KMS-11 (cell line): ENCODE results near the gene FARS2.

Source experiments
- H2AFZ ChIP-seq: fragments of 200-600 bp; sonication (generic); 2 replicates; pipeline ENCODE4 v1.6.1; 2016; ENCODE audit warnings: antibody characterized with exemption, mixed run types, low read depth
- H3K27ac ChIP-seq: fragments of 200-600 bp; sonication (generic); 2 replicates; pipeline ENCODE4 v1.6.1; 2016; ENCODE audit warnings: mild to moderate bottlenecking, mixed run types
- H3K27me3 ChIP-seq: fragments of 200-600 bp; sonication (generic); 2 replicates; pipeline ENCODE4 v1.6.1; 2017; ENCODE audit warnings: mild to moderate bottlenecking, low read depth, mixed run types, moderate library complexity; ENCODE audit not compliant: insufficient read depth
- H3K36me3 ChIP-seq: fragments of 200-600 bp; sonication (generic); 2 replicates; pipeline ENCODE4 v1.6.1; 2017; ENCODE audit warnings: mild to moderate bottlenecking, mixed run types; ENCODE audit not compliant: insufficient read depth
- H3K4me1 ChIP-seq: fragments of 200-600 bp; sonication (generic); 2 replicates; pipeline ENCODE4 v1.6.1; 2016; ENCODE audit warnings: mild to moderate bottlenecking, low read depth, mixed run types; ENCODE audit not compliant: poor library complexity, severe bottlenecking
- H3K4me2 ChIP-seq: fragments of 200-600 bp; sonication (generic); 2 replicates; pipeline ENCODE4 v1.7.0; 2016; ENCODE audit warnings: mild to moderate bottlenecking, mixed run types
- H3K4me3 ChIP-seq: fragments of 200-600 bp; sonication (generic); IDR thresholded peaks from 2 replicates; pipeline ENCODE4 v1.6.1; 2017; ENCODE audit warnings: low read depth, low read length, mixed read lengths; ENCODE audit not compliant: insufficient read depth
- H3K79me2 ChIP-seq: fragments of 200-600 bp; sonication (generic); 2 replicates; pipeline ENCODE4 v1.6.1; 2016; ENCODE audit warnings: low read depth, mixed run types; ENCODE audit not compliant: insufficient read depth
- H3K9ac ChIP-seq: fragments of 200-600 bp; sonication (generic); 2 replicates; pipeline ENCODE4 v1.6.1; 2016; ENCODE audit warnings: mild to moderate bottlenecking, mixed run types
- H4K20me1 ChIP-seq: fragments of 200-600 bp; sonication (generic); 2 replicates; pipeline ENCODE4 v1.6.1; 2016; ENCODE audit warnings: mild to moderate bottlenecking, mixed run types; ENCODE audit not compliant: insufficient read depth
- TF ChIP-seq, protein P1 (sequence below): fragments of 200-600 bp; sonication (generic); conservative IDR thresholded peaks from 2 replicates; pipeline ENCODE4 v1.6.1; 2017; ENCODE audit warnings: low read depth, mild to moderate bottlenecking, antibody characterized with exemption, low read length, moderate library complexity, mixed read lengths

Gene FARS2

DNA sequence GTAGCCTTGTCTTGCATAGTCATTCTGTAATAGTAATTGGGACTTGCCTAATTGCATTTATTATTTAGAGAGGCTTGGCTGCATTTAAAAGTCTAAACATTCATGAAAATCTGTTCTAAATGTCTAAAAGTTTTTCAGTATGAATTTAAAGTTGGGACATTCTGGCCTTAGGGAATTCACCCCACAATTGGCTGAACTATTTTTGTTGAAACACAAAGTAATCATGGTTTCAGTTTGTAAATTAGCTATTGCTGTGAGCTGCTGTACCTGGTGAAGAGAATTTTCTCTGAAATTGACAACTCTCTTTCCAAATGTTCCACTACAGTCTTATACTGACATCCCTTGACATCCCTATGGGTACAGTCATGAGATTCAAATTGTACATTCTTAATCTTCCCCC, 253.0 kb downstream of the FARS2 start:
- peaks cover 19% of the 10 kb centered on the region for H3K4me1 ChIP-seq
- no peak overlapping the region for H3K27ac ChIP-seq
- no peaks in the 10 kb centered on the region for H3K36me3 ChIP-seq
- no peaks in the 10 kb centered on the region for H3K27me3 ChIP-seq
- no peak overlapping the region for H2AFZ ChIP-seq
- H3K4me3 ChIP-seq, result no peak overlapping the region
- no peaks in the 10 kb centered on the region for H3K79me2 ChIP-seq
- TF ChIP-seq, protein P1, sequence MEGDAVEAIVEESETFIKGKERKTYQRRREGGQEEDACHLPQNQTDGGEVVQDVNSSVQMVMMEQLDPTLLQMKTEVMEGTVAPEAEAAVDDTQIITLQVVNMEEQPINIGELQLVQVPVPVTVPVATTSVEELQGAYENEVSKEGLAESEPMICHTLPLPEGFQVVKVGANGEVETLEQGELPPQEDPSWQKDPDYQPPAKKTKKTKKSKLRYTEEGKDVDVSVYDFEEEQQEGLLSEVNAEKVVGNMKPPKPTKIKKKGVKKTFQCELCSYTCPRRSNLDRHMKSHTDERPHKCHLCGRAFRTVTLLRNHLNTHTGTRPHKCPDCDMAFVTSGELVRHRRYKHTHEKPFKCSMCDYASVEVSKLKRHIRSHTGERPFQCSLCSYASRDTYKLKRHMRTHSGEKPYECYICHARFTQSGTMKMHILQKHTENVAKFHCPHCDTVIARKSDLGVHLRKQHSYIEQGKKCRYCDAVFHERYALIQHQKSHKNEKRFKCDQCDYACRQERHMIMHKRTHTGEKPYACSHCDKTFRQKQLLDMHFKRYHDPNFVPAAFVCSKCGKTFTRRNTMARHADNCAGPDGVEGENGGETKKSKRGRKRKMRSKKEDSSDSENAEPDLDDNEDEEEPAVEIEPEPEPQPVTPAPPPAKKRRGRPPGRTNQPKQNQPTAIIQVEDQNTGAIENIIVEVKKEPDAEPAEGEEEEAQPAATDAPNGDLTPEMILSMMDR, result no peak
- no peak overlapping the region for H3K4me2 ChIP-seq
- H4K20me1 ChIP-seq, result no peaks in the 10 kb centered on the region
- no peak overlapping the region for H3K9ac ChIP-seq

DNA sequence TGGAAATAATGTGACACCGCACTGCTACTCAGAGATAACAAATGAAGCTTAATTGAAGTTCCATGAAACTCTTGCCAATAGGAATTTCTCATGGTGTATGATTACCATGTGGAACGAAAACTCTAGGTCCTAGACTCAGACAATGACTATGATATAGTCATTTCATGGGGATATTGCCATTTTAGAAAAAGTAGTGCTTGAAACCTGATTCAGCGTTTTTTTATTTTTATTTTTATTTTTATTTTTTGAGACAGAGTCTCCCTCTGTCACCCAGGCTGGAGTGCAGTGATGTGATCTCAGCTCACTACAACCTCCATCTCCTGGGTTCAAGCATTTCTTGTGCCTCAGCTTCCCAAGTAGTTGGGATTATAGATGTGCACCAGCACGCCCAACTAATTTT, 253.9 kb downstream of the FARS2 start:
- H4K20me1 ChIP-seq, result no peaks in the 10 kb centered on the region

DNA sequence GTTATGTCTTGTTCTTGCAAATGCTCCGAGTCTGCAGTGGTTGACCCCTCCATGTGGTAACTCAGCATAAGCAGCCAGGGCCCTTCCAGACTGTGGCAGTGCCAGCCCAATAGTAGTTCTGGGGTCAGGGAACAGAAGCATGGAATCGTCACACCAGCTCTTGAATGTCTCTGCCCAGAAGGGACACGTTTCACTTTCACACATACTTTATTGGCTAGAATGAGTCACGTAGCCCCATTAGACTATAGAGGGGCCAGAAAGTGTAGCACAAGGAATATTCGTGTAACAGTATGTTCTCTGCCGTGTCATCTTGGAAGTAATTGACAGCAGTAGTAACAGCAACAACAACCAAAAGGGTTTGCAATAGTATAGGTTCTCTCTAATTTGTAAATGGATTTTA, 254.7 kb downstream of the FARS2 start:
- peaks cover 19% of the 10 kb centered on the region for H3K4me1 ChIP-seq
- TF ChIP-seq, protein P1, result no peak
- no peak overlapping the region for H2AFZ ChIP-seq
- H3K4me2 ChIP-seq, result no peak overlapping the region
- no peak overlapping the region for H3K27ac ChIP-seq
- no peaks in the 10 kb centered on the region for H4K20me1 ChIP-seq
- H3K9ac ChIP-seq, result no peak overlapping the region
- H3K27me3 ChIP-seq, result no peaks in the 10 kb centered on the region
- no peak overlapping the region for H3K4me3 ChIP-seq
- H3K79me2 ChIP-seq, result no peaks in the 10 kb centered on the region
- no peaks in the 10 kb centered on the region for H3K36me3 ChIP-seq

More for the DNA sequence above, 253.9 kb downstream of the FARS2 start:
- H2AFZ ChIP-seq, result no peak overlapping the region
- no peaks in the 10 kb centered on the region for H3K79me2 ChIP-seq
- no peaks in the 10 kb centered on the region for H3K27me3 ChIP-seq
- TF ChIP-seq, protein P1, result no peak
- H3K4me1 ChIP-seq, result peaks cover 19% of the 10 kb centered on the region
- H3K36me3 ChIP-seq, result no peaks in the 10 kb centered on the region
- no peak overlapping the region for H3K4me3 ChIP-seq
- no peak overlapping the region for H3K9ac ChIP-seq
- H3K27ac ChIP-seq, result no peak overlapping the region
- no peak overlapping the region for H3K4me2 ChIP-seq

DNA sequence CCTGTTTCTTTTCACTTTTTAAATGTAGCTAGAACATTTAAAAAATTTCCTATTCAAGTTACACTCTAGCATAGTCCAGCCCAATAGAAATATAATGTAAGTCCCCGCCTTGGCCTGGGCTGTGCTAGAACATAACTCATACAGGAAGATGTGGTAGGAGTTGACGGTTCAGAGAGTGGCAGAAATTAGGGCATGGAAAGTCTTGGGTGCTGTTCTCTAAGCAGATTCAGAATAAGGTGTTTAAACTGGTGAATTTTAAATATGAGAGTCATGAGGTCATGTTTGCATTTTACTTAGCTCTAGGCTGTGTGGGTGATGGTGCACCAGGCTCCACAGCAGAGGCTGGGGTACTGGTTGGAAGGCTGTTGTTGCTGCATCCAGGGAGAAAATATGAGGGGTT, 256.5 kb downstream of the FARS2 start:
- TF ChIP-seq, protein P1, result no peak
- Histone ChIP-seq H3K79me2 (no peaks in the 10 kb centered on the region), H3K27me3 (no peaks in the 10 kb centered on the region), H3K4me2 (no peak overlapping the region), H4K20me1 (no peaks in the 10 kb centered on the region), H2AFZ (no peak overlapping the region), H3K36me3 (no peaks in the 10 kb centered on the region), H3K27ac (no peak overlapping the region), H3K9ac (no peak overlapping the region), H3K4me3 (no peak overlapping the region), H3K4me1 (peaks cover 19% of the 10 kb centered on the region)
